Measurements from ENCODE around the gene C3orf18. TPM values are rescaled to one million over a fixed set of nuclear protein-coding genes. Genes with fewer than 3 reads are reported as not detected.

C3orf18 gene
- total and polyA plus RNA-seq, 2 donors (not counting 3 experiments of a cell fraction or from before 2014, with no cell fraction given): 1.7 to 2.9 TPM

DNA sequence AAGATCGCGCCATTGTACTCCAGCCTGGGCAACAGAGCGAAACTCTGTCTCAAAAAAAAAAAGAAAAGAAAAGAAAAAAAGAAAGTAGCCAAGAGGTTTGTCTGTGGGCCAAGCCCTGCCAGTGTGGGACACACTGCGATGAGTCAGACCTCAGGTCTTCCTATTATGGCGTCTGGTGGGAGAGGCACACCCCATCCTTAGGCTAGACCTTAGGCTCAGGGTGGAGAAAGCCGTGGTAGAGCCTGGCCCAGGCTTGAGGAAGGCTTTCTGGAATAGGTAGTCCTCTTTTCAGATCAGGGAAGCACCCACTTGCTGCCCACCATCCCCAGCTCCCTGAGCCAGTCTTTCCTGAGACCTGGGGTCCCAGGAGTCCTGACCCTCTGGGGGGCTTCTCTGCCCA lies 7.8 kb upstream of the C3orf18 start:
- intact Hi-C loops (cut with micrococcal nuclease): no loop called here
- Histone ChIP-seq H3K4me1 (ENCODE audit: control insufficient read depth, extremely low read depth, insufficient read depth, low read length) (peaks cover 2% of the 10 kb centered on the region), H3K4me2 (ENCODE audit: insufficient read depth, low read length) (no peak overlapping the region), H4K20me1 (replicated peaks; ENCODE audit: control insufficient read depth, extremely low read depth, insufficient read depth, low read length) (no peaks in the 10 kb centered on the region), H3K36me3 (ENCODE audit: control insufficient read depth in 2 of 2, extremely low read depth in 1 of 2, insufficient read depth in 2 of 2, low read length in 2 of 2) (peaks cover 0 to 4% of the 10 kb centered on the region in 2 experiments), H3K27me3 (ENCODE audit: control insufficient read depth in 2 of 2, insufficient read depth in 2 of 2, low read length in 2 of 2) (no peaks in the 10 kb centered on the region), H3K9me1 (replicated peaks; ENCODE audit: control insufficient read depth, extremely low read depth, insufficient read depth, low read length) (no peaks in the 10 kb centered on the region), H3K27ac (ENCODE audit: insufficient read depth, low read depth, low read length) (no peak overlapping the region), H3K9me3 (replicated peaks; ENCODE audit: control insufficient read depth, insufficient read depth, low read length) (no peaks in the 10 kb centered on the region), H3K9ac (replicated peaks; ENCODE audit: extremely low read depth, insufficient read depth, low read length) (no peak overlapping the region), H3K4me3 (replicated peaks in 1 of 3; ENCODE audit: insufficient read depth in 1 of 3, low read depth in 1 of 3, low read length in 3 of 3) (no peak overlapping the region), H2AFZ (ENCODE audit: low read depth, low read length) (no peak overlapping the region), H3K79me2 (ENCODE audit: control insufficient read depth, insufficient read depth, low read length) (no peaks in the 10 kb centered on the region)
- FAIRE-seq: no peak
- DNase-seq (ENCODE audit: low read depth, low spot score): no peak
- ChIA-PET CTCF (interaction anchor here (6.0 kb wide), 1 partner anchor 36 kb away, joined by 105 read pairs; the partner anchor contains the start of gene CISH), POLR2A (no interaction called here)
- TF ChIP-seq CTCF (IDR thresholded peaks at IDR 0.05; ENCODE audit: extremely low read depth in 1 of 2, insufficient read depth in 1 of 2, low read depth in 1 of 2, low read length in 2 of 2) (no peak), MYC (IDR thresholded peaks at IDR 0.05; ENCODE audit: low read depth, low read length) (no peak), FOS (IDR thresholded peaks at IDR 0.05; ENCODE audit: borderline replicate concordance, insufficient read depth, low read length) (no peak), POLR2A (IDR thresholded peaks at IDR 0.05; ENCODE audit: low read depth, low read length) (no peak), POLR2AphosphoS5 (IDR thresholded peaks at IDR 0.05; ENCODE audit: insufficient read depth, low read depth, low read length) (no peak), GATA2 (IDR thresholded peaks at IDR 0.05; ENCODE audit: insufficient read depth, insufficient read length, low read depth, low read length) (no peak), EZH2 (IDR thresholded peaks at IDR 0.05; ENCODE audit: borderline replicate concordance, low read depth, low read length, severe bottlenecking) (no peak), JUN (IDR thresholded peaks at IDR 0.05; ENCODE audit: borderline replicate concordance, insufficient read depth, insufficient read length, low read depth) (no peak)
- TF ChIP-seq, protein P1, sequence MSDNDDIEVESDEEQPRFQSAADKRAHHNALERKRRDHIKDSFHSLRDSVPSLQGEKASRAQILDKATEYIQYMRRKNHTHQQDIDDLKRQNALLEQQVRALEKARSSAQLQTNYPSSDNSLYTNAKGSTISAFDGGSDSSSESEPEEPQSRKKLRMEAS (IDR thresholded peaks at IDR 0.05; ENCODE audit: insufficient read depth, insufficient read length): no peak
- dilution Hi-C loops (cut with MboI; ENCODE audit: extremely low pct_ligation_motif_present, low sequenced_read_pairs): no loop called here
- BruUV-seq (replicated peaks): no TSS peak

Measured in endothelial cell of umbilical vein (primary cell).